GM12891 (cell line): Measurements from ENCODE around the gene GASK1B.

Source experiments
- POLR2A ChIP-seq: IDR thresholded peaks from 2 replicates; pipeline ENCODE4 v1.6.1; 2011; ENCODE audit warnings: low read depth, low read length, control low read depth
- POLR2AphosphoS5 ChIP-seq: IDR thresholded peaks from 2 replicates; pipeline ENCODE4 v1.6.1; 2011; ENCODE audit warnings: low read depth, low read length, control low read depth
- TAF1 ChIP-seq: IDR thresholded peaks from 2 replicates; pipeline ENCODE4 v1.6.1; 2011; ENCODE audit warnings: low read depth, low read length, control low read depth

GRCh38 chr4:158208963-158209640 lies 36.3 kb upstream of the GASK1B start:
- no peak for TF ChIP-seq POLR2AphosphoS5
- no peak for TF ChIP-seq POLR2A
- no peak for TF ChIP-seq TAF1
